ENCODE data around the gene SMPD1.
A peak's percentile ranks its signal among the peaks of the same experiment; 100 is the strongest.

SMPD1 gene

GRCh38 chr11:6400431-6401345 lies 10.4 kb downstream of the SMPD1 start:
- no peak for ATAC-seq (replicated peaks)
- H3K27me3 Mint-ChIP-seq, result no peaks in the 10 kb centered on the region
- H3K4me1 Mint-ChIP-seq, result peaks cover 33 to 43% of the 10 kb centered on the region in 2 donors
- no peak overlapping the region for H3K4me3 Mint-ChIP-seq
- H3K9me3 Mint-ChIP-seq, result no peaks in the 10 kb centered on the region
- H3K36me3 Mint-ChIP-seq, result peaks cover 12 to 14% of the 10 kb centered on the region in 2 donors
- H3K27ac Mint-ChIP-seq, result no peak overlapping the region
- DNase-seq, result no peak

- no peak for ATAC-seq (replicated peaks)
- DNase-seq, result no peak
- Mint-ChIP-seq H3K36me3 (peaks cover 8% of the 10 kb centered on the region in 2 donors), H3K27ac (no peak overlapping the region), H3K9me3 (no peaks in the 10 kb centered on the region), H3K27me3 (no peaks in the 10 kb centered on the region), H3K4me1 (peaks cover 35 to 51% of the 10 kb centered on the region in 2 donors), H3K4me3 (no peak overlapping the region)
Measured at GRCh38 chr11:6401464-6401863, 11.2 kb downstream of the SMPD1 start.

GRCh38 chr11:6402061-6402470 lies 11.8 kb downstream of the SMPD1 start:
- H3K4me1 Mint-ChIP-seq, result peaks cover 40 to 57% of the 10 kb centered on the region in 2 donors
- H3K9me3 Mint-ChIP-seq, result no peaks in the 10 kb centered on the region
- H3K4me3 Mint-ChIP-seq, result peak overlapping the region; percentile 70 to 79
- no peak for DNase-seq
- no peaks in the 10 kb centered on the region for H3K27me3 Mint-ChIP-seq
- peaks cover 7 to 8% of the 10 kb centered on the region in 2 donors for H3K36me3 Mint-ChIP-seq
- H3K27ac Mint-ChIP-seq, result peak overlapping the region; percentile 92
- peak; percentile 19 to 41 for ATAC-seq (replicated peaks)

GRCh38 chr11:6402561-6402981 lies 12.3 kb downstream of the SMPD1 start:
- Mint-ChIP-seq H3K27me3 (no peaks in the 10 kb centered on the region), H3K4me1 (peaks cover 42 to 61% of the 10 kb centered on the region in 2 donors), H3K9me3 (no peaks in the 10 kb centered on the region), H3K27ac (peak overlapping the region; percentile 92), H3K36me3 (peaks cover 7 to 8% of the 10 kb centered on the region in 2 donors), H3K4me3 (peak overlapping the region; percentile 70 to 79)
- DNase-seq (peak; percentile 64), ATAC-seq (replicated peaks) (peak; percentile 96)

GRCh38 chr11:6403539-6403938 lies 13.3 kb downstream of the SMPD1 start:
- Mint-ChIP-seq H3K4me3 (no peak overlapping the region), H3K27ac (no peak overlapping the region), H3K4me1 (peaks cover 42 to 61% of the 10 kb centered on the region in 2 donors), H3K9me3 (no peaks in the 10 kb centered on the region), H3K36me3 (peaks cover 8% of the 10 kb centered on the region in 2 donors), H3K27me3 (no peaks in the 10 kb centered on the region)
- no peak for ATAC-seq (replicated peaks)
- DNase-seq, result no peak

- ATAC-seq (replicated peaks) (no peak), DNase-seq (no peak)
- Mint-ChIP-seq H3K27me3 (no peaks in the 10 kb centered on the region), H3K4me1 (peaks cover 42 to 61% of the 10 kb centered on the region in 2 donors), H3K36me3 (peaks cover 1 to 5% of the 10 kb centered on the region in 2 donors), H3K4me3 (no peak overlapping the region), H3K9me3 (no peaks in the 10 kb centered on the region), H3K27ac (peak overlapping the region; percentile 72)
Measured at GRCh38 chr11:6404342-6405051, 14.2 kb downstream of the SMPD1 start.

GRCh38 chr11:6405052-6405667 lies 14.9 kb downstream of the SMPD1 start:
- Mint-ChIP-seq H3K9me3 (no peaks in the 10 kb centered on the region), H3K4me3 (no peak overlapping the region), H3K4me1 (peaks cover 42 to 61% of the 10 kb centered on the region in 2 donors), H3K27me3 (no peaks in the 10 kb centered on the region), H3K27ac (peak overlapping the region; percentile 72), H3K36me3 (peaks cover 0 to 7% of the 10 kb centered on the region in 2 donors)
- ATAC-seq (replicated peaks) (no peak), DNase-seq (no peak)

GRCh38 chr11:6405846-6406245 lies 15.6 kb downstream of the SMPD1 start:
- H3K36me3 Mint-ChIP-seq, result peaks cover 0 to 7% of the 10 kb centered on the region in 2 donors
- DNase-seq (no peak), ATAC-seq (replicated peaks) (no peak)
- no peak overlapping the region for H3K27ac Mint-ChIP-seq
- H3K4me3 Mint-ChIP-seq, result no peak overlapping the region
- peaks cover 40 to 61% of the 10 kb centered on the region in 2 donors for H3K4me1 Mint-ChIP-seq
- no peaks in the 10 kb centered on the region for H3K9me3 Mint-ChIP-seq
- no peaks in the 10 kb centered on the region for H3K27me3 Mint-ChIP-seq

GRCh38 chr11:6406370-6406769 lies 16.1 kb downstream of the SMPD1 start:
- Mint-ChIP-seq H3K36me3 (peaks cover 0 to 6% of the 10 kb centered on the region in 2 donors), H3K4me3 (no peak overlapping the region), H3K27ac (no peak overlapping the region), H3K9me3 (no peaks in the 10 kb centered on the region), H3K27me3 (no peaks in the 10 kb centered on the region), H3K4me1 (peaks cover 36 to 56% of the 10 kb centered on the region in 2 donors)
- DNase-seq, result no peak
- ATAC-seq (replicated peaks), result no peak

GRCh38 chr11:6410695-6411430 lies 20.6 kb downstream of the SMPD1 start:
- H3K4me1 Mint-ChIP-seq, result peaks cover 14 to 21% of the 10 kb centered on the region in 2 donors
- no peak for DNase-seq
- no peaks in the 10 kb centered on the region for H3K27me3 Mint-ChIP-seq
- peaks cover 0 to 6% of the 10 kb centered on the region in 2 donors for H3K36me3 Mint-ChIP-seq
- no peak overlapping the region for H3K27ac Mint-ChIP-seq
- no peak for ATAC-seq (replicated peaks)
- H3K4me3 Mint-ChIP-seq, result no peak overlapping the region
- H3K9me3 Mint-ChIP-seq, result no peaks in the 10 kb centered on the region

GRCh38 chr11:6411594-6412031 lies 21.3 kb downstream of the SMPD1 start:
- H3K9me3 Mint-ChIP-seq, result no peaks in the 10 kb centered on the region
- H3K27me3 Mint-ChIP-seq, result no peaks in the 10 kb centered on the region
- DNase-seq, result no peak
- H3K27ac Mint-ChIP-seq, result no peak overlapping the region
- no peak overlapping the region for H3K4me3 Mint-ChIP-seq
- H3K4me1 Mint-ChIP-seq, result peaks cover 9 to 13% of the 10 kb centered on the region in 2 donors
- H3K36me3 Mint-ChIP-seq, result peaks cover 0 to 6% of the 10 kb centered on the region in 2 donors
- ATAC-seq (replicated peaks), result no peak

GRCh38 chr11:6413791-6414201 lies 23.5 kb downstream of the SMPD1 start:
- ATAC-seq (replicated peaks), result no peak
- DNase-seq, result no peak
- Mint-ChIP-seq H3K9me3 (no peaks in the 10 kb centered on the region), H3K36me3 (peaks cover 0 to 3% of the 10 kb centered on the region in 2 donors), H3K4me3 (no peak overlapping the region), H3K27me3 (no peaks in the 10 kb centered on the region), H3K27ac (no peak overlapping the region), H3K4me1 (peaks cover 5% of the 10 kb centered on the region in 2 donors)

- H3K4me3 Mint-ChIP-seq, result no peak overlapping the region
- H3K4me1 Mint-ChIP-seq, result peaks cover 5 to 7% of the 10 kb centered on the region in 2 donors
- H3K27me3 Mint-ChIP-seq, result no peaks in the 10 kb centered on the region
- ATAC-seq (replicated peaks) (peak; percentile 44 to 49), DNase-seq (no peak)
- no peaks in the 10 kb centered on the region for H3K9me3 Mint-ChIP-seq
- peaks cover 0 to under 1% of the 10 kb centered on the region in 2 donors for H3K36me3 Mint-ChIP-seq
- H3K27ac Mint-ChIP-seq, result no peak overlapping the region
Measured at GRCh38 chr11:6414874-6415328, 24.6 kb downstream of the SMPD1 start.
